Measurements from ENCODE around the gene FRS2.

The FRS2 gene

DNA sequence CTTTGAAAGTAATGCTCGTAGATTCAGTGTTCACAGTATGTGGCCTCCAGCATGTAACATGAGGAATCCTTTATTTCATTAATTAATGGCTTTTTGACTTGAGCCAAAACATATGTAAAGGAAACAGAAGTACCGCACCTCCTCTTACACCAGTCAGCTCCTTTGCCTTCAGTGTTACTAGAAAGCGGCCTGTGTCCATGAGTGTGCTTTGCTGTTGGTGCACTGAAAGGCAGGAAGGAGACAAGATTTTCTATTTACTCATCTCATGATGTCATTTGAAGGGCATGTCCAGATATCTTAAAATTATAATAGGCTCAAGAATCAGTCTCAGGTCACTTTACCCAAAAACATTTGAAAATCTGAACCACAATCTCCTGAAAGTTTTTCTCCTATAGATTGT, 105.2 kb downstream of the FRS2 start:
- Histone ChIP-seq H3K9me3 (no peaks in the 10 kb centered on the region), H3K36me3 (replicated peaks) (peaks cover 22% of the 10 kb centered on the region), H3K27me3 (ENCODE audit: low read depth) (no peaks in the 10 kb centered on the region), H3K4me1 (no peaks in the 10 kb centered on the region; the same call in 1 of the 2 replicates), H3K4me3 (no peak overlapping the region)
- in situ Hi-C loops (cut with MboI; ENCODE audit: low sequenced_read_pairs), result loop anchor here (10.0 kb wide), 1 partner anchor 421 kb away; no protein-coding TSS in a partner anchor
- DNase-seq (ENCODE audit: low spot score in 2 of 2), result no peak

GRCh38 chr12:69578283-69578682, 108.1 kb downstream of the FRS2 start:
- DNase-seq (ENCODE audit: low spot score in 2 of 2), result no peak
- H3K27me3 ChIP-seq (ENCODE audit: low read depth), result no peaks in the 10 kb centered on the region
- H3K9me3 ChIP-seq, result no peaks in the 10 kb centered on the region
- no peak overlapping the region for H3K4me3 ChIP-seq
- no peaks in the 10 kb centered on the region; the same call in 1 of the 2 replicates for H3K4me1 ChIP-seq
- peaks cover 13% of the 10 kb centered on the region for H3K36me3 ChIP-seq (replicated peaks)
- in situ Hi-C loops (cut with MboI; ENCODE audit: low sequenced_read_pairs), result loop anchor here (10.0 kb wide), 1 partner anchor 423 kb away; no protein-coding TSS in a partner anchor

GRCh38 chr12:69579029-69579428, 108.8 kb downstream of the FRS2 start:
- H3K27me3 ChIP-seq (ENCODE audit: low read depth), result no peaks in the 10 kb centered on the region
- in situ Hi-C loops (cut with MboI; ENCODE audit: low sequenced_read_pairs), result loop anchor here (10.0 kb wide), 1 partner anchor 424 kb away; no protein-coding TSS in a partner anchor
- no peaks in the 10 kb centered on the region; the same call in 1 of the 2 replicates for H3K4me1 ChIP-seq
- DNase-seq (ENCODE audit: low spot score in 2 of 2), result no peak
- no peak overlapping the region for H3K4me3 ChIP-seq
- H3K9me3 ChIP-seq, result no peaks in the 10 kb centered on the region
- H3K36me3 ChIP-seq (replicated peaks), result peaks cover 12% of the 10 kb centered on the region

GRCh38 chr12:69580074-69580473, 109.9 kb downstream of the FRS2 start:
- H3K4me3 ChIP-seq, result no peak overlapping the region
- H3K36me3 ChIP-seq (replicated peaks), result peaks cover 2% of the 10 kb centered on the region
- H3K27me3 ChIP-seq (ENCODE audit: low read depth), result no peaks in the 10 kb centered on the region
- in situ Hi-C loops (cut with MboI; ENCODE audit: low sequenced_read_pairs), result no loop called here
- H3K4me1 ChIP-seq, result peaks cover 4% of the 10 kb centered on the region
- no peak for DNase-seq (ENCODE audit: low spot score in 2 of 2)
- H3K9me3 ChIP-seq, result no peaks in the 10 kb centered on the region

DNA sequence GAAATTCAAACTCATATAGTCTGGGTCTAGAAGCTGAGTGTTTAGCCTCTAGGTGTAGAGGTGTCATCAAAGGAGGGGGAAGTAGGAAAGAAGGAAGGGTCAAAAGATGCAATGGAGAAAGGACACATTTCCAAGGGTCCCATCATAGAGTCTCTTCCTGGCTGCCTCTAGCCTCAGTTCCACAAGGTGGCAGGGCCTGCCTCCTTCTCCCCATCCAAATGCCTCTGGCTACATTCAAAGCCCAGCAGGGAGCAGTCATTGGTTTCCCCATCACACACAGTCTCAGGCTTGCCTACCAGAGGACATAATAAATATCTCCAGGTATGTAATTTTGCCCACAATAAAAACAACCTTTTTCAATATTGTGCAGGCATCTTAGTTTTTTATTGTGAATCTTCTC, 113.0 kb downstream of the FRS2 start:
- H3K4me3 ChIP-seq, result no peak overlapping the region
- no peaks in the 10 kb centered on the region for H3K27me3 ChIP-seq (ENCODE audit: low read depth)
- in situ Hi-C loops (cut with MboI; ENCODE audit: low sequenced_read_pairs), result no loop called here
- no peaks in the 10 kb centered on the region for H3K9me3 ChIP-seq
- H3K4me1 ChIP-seq, result peaks cover 4% of the 10 kb centered on the region
- H3K36me3 ChIP-seq (replicated peaks), result peaks cover 24% of the 10 kb centered on the region
- DNase-seq (ENCODE audit: low spot score in 2 of 2), result peak in 1 of 2 experiments; percentile 21

GRCh38 chr12:69585189-69586062, 115.2 kb downstream of the FRS2 start, which contains the start of gene CCT2:
Gene CCT2, plus strand, starts transcription at chr12:69585459. Its CDS starts 63 bp downstream, at chr12:69585522.
- in situ Hi-C loops (cut with MboI; ENCODE audit: low sequenced_read_pairs), result no loop called here
- DNase-seq (ENCODE audit: low spot score in 2 of 2), result peak; percentile 95 to 97
- Histone ChIP-seq H3K9me3 (no peaks in the 10 kb centered on the region), H3K4me3 (peak within 1 kb of the TSS; percentile 100), H3K36me3 (replicated peaks) (peaks cover 46% of the 10 kb centered on the region), H3K4me1 (peaks cover 4% of the 10 kb centered on the region), H3K27me3 (ENCODE audit: low read depth) (no peaks in the 10 kb centered on the region)

- in situ Hi-C loops (cut with MboI; ENCODE audit: low sequenced_read_pairs), result no loop called here
- DNase-seq (ENCODE audit: low spot score in 2 of 2), result no peak
Observed at GRCh38 chr12:69588527-69588926, 118.3 kb downstream of the FRS2 start.

DNA sequence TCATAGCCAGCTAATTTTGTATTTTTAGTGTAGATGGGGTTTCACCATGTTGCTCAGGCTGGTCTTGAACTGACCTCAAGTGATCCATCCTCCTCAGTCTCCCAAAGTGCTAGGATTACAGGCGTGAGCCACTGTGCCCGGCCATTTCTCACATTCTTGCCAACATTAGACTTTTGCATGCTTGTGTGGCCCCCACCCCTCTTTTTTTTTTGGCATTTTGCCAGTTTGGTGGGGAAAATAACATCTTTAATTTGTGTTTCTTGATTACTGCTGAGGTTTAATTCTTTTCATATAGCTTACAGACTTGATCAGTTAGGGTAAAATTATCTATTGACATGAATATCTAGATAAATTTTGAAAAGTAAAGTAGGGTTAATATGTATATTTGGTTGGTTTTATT, 118.9 kb downstream of the FRS2 start:
- no peak for DNase-seq (ENCODE audit: low spot score in 2 of 2)
- in situ Hi-C loops (cut with MboI; ENCODE audit: low sequenced_read_pairs), result no loop called here
- Histone ChIP-seq H3K27me3 (ENCODE audit: low read depth) (no peaks in the 10 kb centered on the region), H3K36me3 (replicated peaks) (peaks cover 82% of the 10 kb centered on the region), H3K4me1 (peaks cover 4% of the 10 kb centered on the region), H3K9me3 (no peaks in the 10 kb centered on the region), H3K4me3 (no peak overlapping the region)

More at GRCh38 chr12:69588527-69588926, 118.3 kb downstream of the FRS2 start:
- peaks cover 77% of the 10 kb centered on the region for H3K36me3 ChIP-seq (replicated peaks)
- H3K4me1 ChIP-seq, result peaks cover 4% of the 10 kb centered on the region
- no peak overlapping the region for H3K4me3 ChIP-seq
- no peaks in the 10 kb centered on the region for H3K9me3 ChIP-seq
- H3K27me3 ChIP-seq (ENCODE audit: low read depth), result no peaks in the 10 kb centered on the region

GRCh38 chr12:69595689-69596088, 125.5 kb downstream of the FRS2 start:
- H3K36me3 ChIP-seq (replicated peaks), result peaks cover 97% of the 10 kb centered on the region
- H3K9me3 ChIP-seq, result no peaks in the 10 kb centered on the region
- H3K27me3 ChIP-seq (ENCODE audit: low read depth), result no peaks in the 10 kb centered on the region
- in situ Hi-C loops (cut with MboI; ENCODE audit: low sequenced_read_pairs), result no loop called here
- H3K4me3 ChIP-seq, result no peak overlapping the region
- H3K4me1 ChIP-seq, result no peaks in the 10 kb centered on the region
- no peak for DNase-seq (ENCODE audit: low spot score in 2 of 2)

DNA sequence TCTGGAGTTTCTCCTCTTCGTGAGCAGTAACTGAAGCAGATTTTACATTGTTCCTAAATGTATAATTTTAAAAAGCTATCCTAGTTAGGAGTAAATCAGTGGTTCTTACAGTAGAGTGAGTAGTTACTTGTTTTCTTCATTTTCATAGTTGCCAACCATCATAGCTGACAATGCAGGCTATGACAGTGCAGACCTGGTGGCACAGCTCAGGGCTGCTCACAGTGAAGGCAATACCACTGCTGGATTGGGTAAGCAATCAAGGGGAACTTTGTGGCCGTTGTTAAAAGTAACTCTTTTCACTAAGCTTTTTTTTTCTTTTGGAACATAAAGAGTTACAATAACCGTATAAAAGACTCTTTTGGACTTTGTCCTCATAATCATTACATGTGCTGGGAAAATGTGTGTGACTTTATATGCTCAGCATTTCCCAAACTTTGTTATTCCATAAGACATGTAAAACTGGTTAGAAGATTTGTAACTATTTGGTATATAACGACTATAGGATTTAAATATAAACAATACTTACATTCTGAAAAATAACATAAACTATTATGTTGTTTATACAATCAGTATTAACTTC, 128.1 kb downstream of the FRS2 start:
- no peak overlapping the region for H3K4me3 ChIP-seq
- H3K36me3 ChIP-seq (replicated peaks), result peaks cover 82% of the 10 kb centered on the region
- H3K27me3 ChIP-seq (ENCODE audit: low read depth), result no peaks in the 10 kb centered on the region
- H3K4me1 ChIP-seq, result no peaks in the 10 kb centered on the region
- H3K9me3 ChIP-seq, result no peaks in the 10 kb centered on the region
- DNase-seq (ENCODE audit: low spot score in 2 of 2), result no peak
- in situ Hi-C loops (cut with MboI; ENCODE audit: low sequenced_read_pairs), result no loop called here

DNA sequence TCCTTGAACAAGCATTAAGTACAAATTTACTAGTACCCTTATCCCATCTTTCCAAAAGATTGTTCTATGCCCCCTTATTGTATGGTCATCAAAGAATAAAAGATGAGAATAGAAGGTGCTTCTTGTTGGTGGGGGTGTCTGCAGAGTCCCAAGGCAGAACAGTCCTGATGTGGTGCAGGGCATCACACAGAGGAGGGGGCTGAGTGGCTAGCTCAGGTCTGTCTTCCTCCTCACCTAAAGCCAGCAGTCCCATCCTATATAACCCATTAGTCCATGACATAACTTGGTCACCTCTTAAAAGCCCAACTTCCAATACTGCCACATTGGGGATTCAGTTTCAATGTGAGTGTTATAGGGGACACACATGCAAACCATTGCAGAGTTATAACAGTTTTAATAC, 130.6 kb downstream of the FRS2 start:
- in situ Hi-C loops (cut with MboI; ENCODE audit: low sequenced_read_pairs), result no loop called here
- Histone ChIP-seq H3K9me3 (no peaks in the 10 kb centered on the region), H3K4me1 (no peaks in the 10 kb centered on the region), H3K27me3 (ENCODE audit: low read depth) (no peaks in the 10 kb centered on the region), H3K36me3 (replicated peaks) (peaks cover 60% of the 10 kb centered on the region), H3K4me3 (no peak overlapping the region)
- no peak for DNase-seq (ENCODE audit: low spot score in 2 of 2)

DNA sequence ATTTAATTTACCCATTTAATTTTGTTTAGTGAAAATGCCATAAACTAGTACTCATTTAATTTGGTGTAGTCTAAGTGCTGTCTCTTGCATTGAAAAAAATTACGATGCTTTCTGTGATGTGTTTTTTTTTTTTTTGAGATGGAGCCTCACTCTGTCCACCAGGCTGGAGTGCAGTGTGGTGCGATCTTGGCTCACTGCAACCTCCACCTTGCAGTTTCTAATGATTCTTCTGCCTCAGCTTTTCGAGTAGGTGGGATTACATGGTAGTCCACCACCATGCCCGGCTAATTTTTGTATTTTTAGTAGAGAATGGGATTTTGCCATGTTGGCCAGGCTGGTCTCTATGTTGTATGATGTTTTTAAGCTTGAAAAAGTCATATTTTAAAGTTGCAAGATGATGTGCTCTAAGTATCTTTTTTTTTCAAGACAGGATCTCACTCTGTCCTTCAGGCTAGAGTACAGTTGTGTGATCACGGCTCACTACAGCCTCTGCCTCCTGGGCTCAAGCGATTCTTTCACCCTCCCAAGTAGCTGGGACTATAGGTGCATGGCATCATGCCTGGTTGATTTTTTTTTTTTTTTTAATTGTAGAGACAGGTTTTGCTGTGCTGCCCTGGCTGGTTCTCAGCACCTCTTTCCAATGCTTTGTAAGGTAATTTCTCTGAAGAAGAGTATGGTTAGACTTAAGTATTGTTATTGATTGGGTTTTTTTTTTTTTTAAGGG, 131.9 kb downstream of the FRS2 start:
- no peak for DNase-seq (ENCODE audit: low spot score in 2 of 2)
- no peaks in the 10 kb centered on the region for H3K9me3 ChIP-seq
- no peaks in the 10 kb centered on the region for H3K4me1 ChIP-seq
- no peaks in the 10 kb centered on the region for H3K27me3 ChIP-seq (ENCODE audit: low read depth)
- peaks cover 46% of the 10 kb centered on the region for H3K36me3 ChIP-seq (replicated peaks)
- in situ Hi-C loops (cut with MboI; ENCODE audit: low sequenced_read_pairs), result no loop called here
- H3K4me3 ChIP-seq, result no peak overlapping the region

DNA sequence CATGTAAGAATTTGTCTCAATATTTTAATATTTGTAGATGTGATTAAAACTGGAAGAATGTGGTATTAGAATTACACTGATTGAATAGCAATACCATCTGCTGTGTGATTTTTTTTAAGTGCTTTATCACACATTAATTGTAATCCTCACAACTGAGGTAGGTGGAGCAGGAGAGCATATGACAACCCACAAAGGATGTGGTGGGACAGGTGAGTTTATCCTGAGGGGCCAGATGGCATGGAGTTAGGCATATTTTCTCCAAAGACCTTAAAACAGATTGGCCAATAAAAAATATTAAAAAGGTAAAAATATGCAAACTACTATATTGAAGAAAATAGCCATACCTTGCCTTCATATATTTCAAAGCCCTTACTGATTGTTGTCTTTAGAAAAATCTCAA, 132.8 kb downstream of the FRS2 start:
- Histone ChIP-seq H3K4me3 (no peak overlapping the region), H3K27me3 (ENCODE audit: low read depth) (no peaks in the 10 kb centered on the region), H3K36me3 (replicated peaks) (peaks cover 38% of the 10 kb centered on the region), H3K9me3 (no peaks in the 10 kb centered on the region), H3K4me1 (no peaks in the 10 kb centered on the region)
- in situ Hi-C loops (cut with MboI; ENCODE audit: low sequenced_read_pairs), result no loop called here
- DNase-seq (ENCODE audit: low spot score in 2 of 2), result no peak

Data from HAP-1 (cell line).